GM10248 (cell line): ENCODE results near the gene FTCD.

Experiments
- CTCF ChIA-PET: fragments of 300-600 bp; sonication (Branson Sonifier 250); formaldehyde crosslinking; extraction: SDS; loops from one replicate; lab custom pipeline; 2021; ENCODE audit warnings: antibody characterized with exemption; lab: Yijun Ruan, JAX
- POLR2A ChIA-PET: fragments of 350-650 bp; sonication (Branson Sonifier 250); formaldehyde crosslinking; extraction: SDS; loops from one replicate; lab custom pipeline; 2020; ENCODE audit warnings: antibody characterized with exemption; lab: Yijun Ruan, JAX
- DNase-seq: peaks from one replicate; pipeline ENCODE4 v3.0.0; 2012; ENCODE audit errors: extremely low spot score
- TF ChIP-seq, protein P1 (sequence below): IDR thresholded peaks from 2 replicates; pipeline ENCODE4 v1.5.1; 2012; ENCODE audit warnings: mild to moderate bottlenecking, low read depth; ENCODE audit errors: extremely low read depth, missing control alignments, control extremely low read depth

FTCD gene

GRCh38 chr21:46131838-46132651 is 23.3 kb downstream of the FTCD start:
- POLR2A ChIA-PET = no interaction called here
- TF ChIP-seq, protein P1, sequence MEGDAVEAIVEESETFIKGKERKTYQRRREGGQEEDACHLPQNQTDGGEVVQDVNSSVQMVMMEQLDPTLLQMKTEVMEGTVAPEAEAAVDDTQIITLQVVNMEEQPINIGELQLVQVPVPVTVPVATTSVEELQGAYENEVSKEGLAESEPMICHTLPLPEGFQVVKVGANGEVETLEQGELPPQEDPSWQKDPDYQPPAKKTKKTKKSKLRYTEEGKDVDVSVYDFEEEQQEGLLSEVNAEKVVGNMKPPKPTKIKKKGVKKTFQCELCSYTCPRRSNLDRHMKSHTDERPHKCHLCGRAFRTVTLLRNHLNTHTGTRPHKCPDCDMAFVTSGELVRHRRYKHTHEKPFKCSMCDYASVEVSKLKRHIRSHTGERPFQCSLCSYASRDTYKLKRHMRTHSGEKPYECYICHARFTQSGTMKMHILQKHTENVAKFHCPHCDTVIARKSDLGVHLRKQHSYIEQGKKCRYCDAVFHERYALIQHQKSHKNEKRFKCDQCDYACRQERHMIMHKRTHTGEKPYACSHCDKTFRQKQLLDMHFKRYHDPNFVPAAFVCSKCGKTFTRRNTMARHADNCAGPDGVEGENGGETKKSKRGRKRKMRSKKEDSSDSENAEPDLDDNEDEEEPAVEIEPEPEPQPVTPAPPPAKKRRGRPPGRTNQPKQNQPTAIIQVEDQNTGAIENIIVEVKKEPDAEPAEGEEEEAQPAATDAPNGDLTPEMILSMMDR = no peak
- CTCF ChIA-PET = interaction anchor here (1.0 to 1.6 kb wide), 2 partner anchors 11 to 104 kb away, joined by 3 to 11 read pairs; no protein-coding TSS in a partner anchor
- DNase-seq = no peak

- CTCF ChIA-PET = interaction anchor here (1.0 to 1.6 kb wide), 2 partner anchors 11 to 103 kb away, joined by 3 to 11 read pairs; no protein-coding TSS in a partner anchor
These were observed 23.9 kb downstream of the FTCD start for GRCh38 chr21:46131588-46131837.

GRCh38 chr21:46130831-46131587 is 24.4 kb downstream of the FTCD start:
- CTCF ChIA-PET = interaction anchor here (1.0 to 1.6 kb wide), 2 partner anchors 12 to 103 kb away, joined by 3 to 11 read pairs; no protein-coding TSS in a partner anchor
- TF ChIP-seq, protein P1 = no peak
- DNase-seq = no peak
- POLR2A ChIA-PET = no interaction called here

More at GRCh38 chr21:46131588-46131837, 23.9 kb downstream of the FTCD start:
- TF ChIP-seq, protein P1 = no peak
- POLR2A ChIA-PET = no interaction called here
- DNase-seq = no peak

GRCh38 chr21:46129846-46130651 is 25.3 kb downstream of the FTCD start:
- TF ChIP-seq, protein P1 = no peak
- DNase-seq = no peak
- ChIA-PET CTCF (interaction anchor here (1.5 to 1.6 kb wide), 2 partner anchors 13 kb away, joined by 5 to 11 read pairs; no protein-coding TSS in a partner anchor), POLR2A (no interaction called here)

DNA sequence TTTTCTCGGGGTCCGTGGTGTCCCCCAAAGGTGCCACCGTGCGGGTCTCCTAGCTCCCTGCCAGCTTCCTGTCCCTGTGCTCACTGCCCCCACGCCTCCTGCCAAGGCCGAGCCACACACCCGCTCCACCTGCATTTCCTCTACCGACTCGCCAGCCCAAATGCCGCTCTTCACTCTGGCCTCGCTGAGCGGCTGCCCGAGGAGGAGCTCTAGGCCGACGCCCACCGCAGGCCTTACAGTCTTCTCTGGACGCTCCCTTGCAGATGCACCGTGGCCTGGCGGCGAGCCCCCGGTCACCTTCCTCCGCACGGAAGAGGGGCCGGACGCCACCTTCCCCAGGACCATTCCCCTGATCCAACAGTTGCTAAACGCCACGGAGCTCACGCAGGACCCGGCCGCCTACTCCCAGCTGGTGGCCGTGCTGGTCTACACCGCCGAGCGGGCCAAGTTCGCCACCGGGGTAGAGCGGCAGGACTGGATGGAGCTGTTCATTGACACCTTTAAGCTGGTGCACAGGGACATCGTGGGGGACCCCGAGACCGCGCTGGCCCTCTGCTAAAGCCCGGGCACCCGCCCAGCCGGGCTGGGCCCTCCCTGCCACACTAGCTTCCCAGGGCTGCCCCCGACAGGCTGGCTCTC is 26.3 kb downstream of the FTCD start:
- CTCF ChIA-PET = interaction anchor here (1.5 kb wide), 1 partner anchor 14 kb away, joined by 5 read pairs; no protein-coding TSS in a partner anchor

More for the DNA sequence above, 26.3 kb downstream of the FTCD start:
- TF ChIP-seq, protein P1 = no peak
- DNase-seq = no peak
- POLR2A ChIA-PET = no interaction called here
